Keratinocyte (primary cell): ENCODE data around the gene RNF17. TPM values are rescaled to one million over a fixed set of nuclear protein-coding genes. Genes with fewer than 3 reads are reported as not detected.

ENCODE experiments used
- DNase-seq: peaks from one replicate; pipeline ENCODE4 v3.0.0-alpha.2; 2011; ENCODE audit warnings: low read depth, missing footprints, low spot score
- FAIRE-seq: peaks from 2 replicates; lab custom pipeline; 2011; peaks lifted over from hg19 to GRCh38; lab: Jason Lieb, UNC
- H2AFZ ChIP-seq: 2 replicates; pipeline ENCODE4 v1.6.0; 2012; ENCODE audit warnings: low read length, control low read depth, inconsistent platforms; ENCODE audit not compliant: control insufficient read depth
- H3K27ac ChIP-seq: 2 replicates; pipeline ENCODE4 v1.5.1; 2011; ENCODE audit warnings: low read length; ENCODE audit not compliant: control insufficient read depth, insufficient read depth
- H3K27me3 ChIP-seq: 3 replicates; pipeline ENCODE4 v1.6.0; 2011; ENCODE audit warnings: low read length; ENCODE audit not compliant: control insufficient read depth, insufficient read depth; ENCODE audit errors: extremely low read depth
- H3K36me3 ChIP-seq, 2 experiments: 2 replicates in 1 of 2; 3 replicates in 1 of 2; pipeline ENCODE4 v1.5.1; 2011; ENCODE audit warnings: low read length in 2 of 2, mild to moderate bottlenecking in 1 of 2; ENCODE audit not compliant: control insufficient read depth in 2 of 2, insufficient read depth in 2 of 2; ENCODE audit errors: extremely low read depth in 1 of 2
- H3K4me1 ChIP-seq: 3 replicates; pipeline ENCODE4 v1.5.1; 2011; ENCODE audit warnings: low read length; ENCODE audit not compliant: control insufficient read depth, insufficient read depth; ENCODE audit errors: extremely low read depth
- H3K4me2 ChIP-seq: 3 replicates; pipeline ENCODE4 v1.6.0; 2011; ENCODE audit warnings: low read depth, low read length; ENCODE audit not compliant: control insufficient read depth, insufficient read depth; ENCODE audit errors: extremely low read depth
- H3K4me3 ChIP-seq, 3 experiments: fragments of 200-600 bp in 1 of 3; sonication (generic) in 1 of 3; 2 replicates in 2 of 3; 3 replicates in 1 of 3; pipeline ENCODE4 v1.5.1; 2011 to 2016; ENCODE audit warnings: low read length in 3 of 3, mild to moderate bottlenecking in 3 of 3, control low read depth in 2 of 3, inconsistent platforms in 1 of 3, low read depth in 1 of 3, mixed read lengths in 1 of 3, mixed run types in 1 of 3, moderate library complexity in 1 of 3; ENCODE audit not compliant: control insufficient read depth in 2 of 3, insufficient read depth in 2 of 3; ENCODE audit errors: extremely low read depth in 1 of 3
- H3K79me2 ChIP-seq: 2 replicates; pipeline ENCODE4 v1.6.0; 2012; ENCODE audit warnings: low read length; ENCODE audit not compliant: control insufficient read depth, insufficient read depth
- H3K9ac ChIP-seq: 3 replicates; pipeline ENCODE4 v1.6.0; 2011; ENCODE audit warnings: low read length; ENCODE audit not compliant: control insufficient read depth, insufficient read depth; ENCODE audit errors: extremely low read depth
- H3K9me1 ChIP-seq: 3 replicates; pipeline ENCODE4 v1.6.0; 2011; ENCODE audit warnings: low read length; ENCODE audit not compliant: control insufficient read depth, insufficient read depth; ENCODE audit errors: extremely low read depth
- H3K9me3 ChIP-seq: 2 replicates; pipeline ENCODE4 v1.5.1; 2012; ENCODE audit warnings: low read depth, low read length; ENCODE audit not compliant: control insufficient read depth
- H4K20me1 ChIP-seq: 3 replicates; pipeline ENCODE4 v1.6.0; 2011; ENCODE audit warnings: low read length; ENCODE audit not compliant: control insufficient read depth, insufficient read depth; ENCODE audit errors: extremely low read depth
- EZH2 ChIP-seq: IDR thresholded peaks from one replicate; pipeline ENCODE4 v1.6.1; 2012; ENCODE audit warnings: inconsistent platforms, mild to moderate bottlenecking, low read length, moderate library complexity
- dilution Hi-C: fragments of 300-500 bp; cut with MboI; formaldehyde crosslinking; loops from one replicate; pipeline ENCODE4 v1.7.0; 2020; ENCODE audit warnings: low sequenced_read_pairs; ENCODE audit not compliant: extremely low pct_ligation_motif_present
- polyA plus RNA-seq, 5 experiments: library from polyadenylated mRNA; depleted of rRNA in 3 of 5; stranded (reverse) in 3 of 5; stranded (forward) in 1 of 5; unstranded in 1 of 5; fragments of >200 nt; gene quantifications; 1 replicate in 1 of 5; 2 replicates in 3 of 5; 3 replicates in 1 of 5; pipeline versions ENCODE4 v1.2.1 to v1.2.3, GENCODE V29; 2011 to 2012; ENCODE audit warnings: missing spikeins in 2 of 5, low read depth in 1 of 5, low replicate concordance in 1 of 5
- TF ChIP-seq, protein P1 (sequence below), 3 experiments: IDR thresholded peaks in 1 of 3; conservative IDR thresholded peaks in 1 of 3; optimal IDR thresholded peaks in 1 of 3; 2 replicates in 2 of 3; 3 replicates in 1 of 3; pipeline versions ENCODE3 to v1.5.1; 2011; ENCODE audit warnings: low read length in 3 of 3, mild to moderate bottlenecking in 3 of 3, moderate library complexity in 2 of 3, control low read depth in 1 of 3, inconsistent platforms in 1 of 3; ENCODE audit not compliant: insufficient read depth in 2 of 3; ENCODE audit errors: extremely low read depth in 1 of 3

RNF17 gene
- polyA plus RNA-seq, 1 donor (not counting 4 experiments of a cell fraction or from before 2014, with no cell fraction given), result not detected

DNA sequence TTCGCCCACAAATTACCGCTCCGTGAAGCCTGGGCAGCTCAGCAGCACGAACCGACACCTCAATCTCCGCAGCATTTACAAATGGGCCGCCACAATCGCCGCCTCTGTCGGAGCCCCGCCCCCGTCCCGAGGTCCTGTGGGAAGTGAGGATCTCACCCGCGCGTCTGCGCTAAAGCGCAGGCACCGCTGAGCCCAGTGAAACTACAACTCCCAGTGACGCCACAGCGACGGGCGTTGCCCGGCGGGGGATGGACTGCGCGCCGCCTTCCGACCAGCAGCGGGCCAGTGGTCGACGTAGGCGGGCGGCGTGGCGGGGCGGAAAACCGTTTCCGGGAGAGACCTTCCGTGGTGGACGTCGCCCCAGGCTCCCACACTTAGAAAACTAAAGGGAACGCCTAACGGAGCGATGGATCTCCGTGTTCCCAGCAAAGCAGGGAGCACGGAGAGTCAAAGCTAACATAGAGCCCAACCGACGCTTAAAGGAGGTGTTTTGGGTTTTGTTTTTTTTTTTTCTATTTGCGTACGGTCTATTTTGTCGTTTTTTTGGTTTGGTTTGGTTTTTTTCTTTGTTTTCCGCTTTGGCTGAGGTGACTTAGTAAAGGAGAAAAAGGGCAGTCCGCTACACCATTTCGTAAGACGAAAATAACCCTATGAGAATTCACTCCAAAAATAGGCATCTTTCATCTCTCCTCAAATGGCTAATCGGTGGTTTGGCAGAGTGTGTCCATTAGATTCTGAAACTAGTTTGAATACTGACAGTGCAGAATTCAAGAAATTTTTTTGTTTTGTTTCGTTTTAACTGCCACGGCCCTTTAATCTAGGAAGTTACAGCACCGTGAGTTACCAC lies 159.0 kb downstream of the RNF17 start:
- H3K9me3 ChIP-seq, result no peaks in the 10 kb centered on the region
- FAIRE-seq (peak; percentile 75), DNase-seq (peak; percentile 49)
- peak overlapping the region; percentile 89 for H3K27ac ChIP-seq
- H3K9me1 ChIP-seq, result no peaks in the 10 kb centered on the region
- H3K4me3 ChIP-seq, result peak overlapping the region; percentile 82 to 98 (median 91)
- dilution Hi-C loops, result no loop called here
- no peak for TF ChIP-seq EZH2
- TF ChIP-seq, protein P1, sequence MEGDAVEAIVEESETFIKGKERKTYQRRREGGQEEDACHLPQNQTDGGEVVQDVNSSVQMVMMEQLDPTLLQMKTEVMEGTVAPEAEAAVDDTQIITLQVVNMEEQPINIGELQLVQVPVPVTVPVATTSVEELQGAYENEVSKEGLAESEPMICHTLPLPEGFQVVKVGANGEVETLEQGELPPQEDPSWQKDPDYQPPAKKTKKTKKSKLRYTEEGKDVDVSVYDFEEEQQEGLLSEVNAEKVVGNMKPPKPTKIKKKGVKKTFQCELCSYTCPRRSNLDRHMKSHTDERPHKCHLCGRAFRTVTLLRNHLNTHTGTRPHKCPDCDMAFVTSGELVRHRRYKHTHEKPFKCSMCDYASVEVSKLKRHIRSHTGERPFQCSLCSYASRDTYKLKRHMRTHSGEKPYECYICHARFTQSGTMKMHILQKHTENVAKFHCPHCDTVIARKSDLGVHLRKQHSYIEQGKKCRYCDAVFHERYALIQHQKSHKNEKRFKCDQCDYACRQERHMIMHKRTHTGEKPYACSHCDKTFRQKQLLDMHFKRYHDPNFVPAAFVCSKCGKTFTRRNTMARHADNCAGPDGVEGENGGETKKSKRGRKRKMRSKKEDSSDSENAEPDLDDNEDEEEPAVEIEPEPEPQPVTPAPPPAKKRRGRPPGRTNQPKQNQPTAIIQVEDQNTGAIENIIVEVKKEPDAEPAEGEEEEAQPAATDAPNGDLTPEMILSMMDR (optimal IDR thresholded peaks at IDR 0.05 in 1 of 3, IDR thresholded peaks at IDR 0.05 in 1 of 3, conservative IDR thresholded peaks at IDR 0.05 in 1 of 3; ENCODE audit: extremely low read depth in 1 of 3, insufficient read depth in 2 of 3, low read length in 3 of 3), result no peak
- H3K4me2 ChIP-seq, result peak overlapping the region; percentile 91
- no peaks in the 10 kb centered on the region for H3K36me3 ChIP-seq
- no peaks in the 10 kb centered on the region for H4K20me1 ChIP-seq
- peaks cover 15% of the 10 kb centered on the region for H3K4me1 ChIP-seq
- peak overlapping the region; percentile 87 for H3K9ac ChIP-seq
- H3K79me2 ChIP-seq, result peaks cover 39% of the 10 kb centered on the region
- peak overlapping the region; percentile 96 for H2AFZ ChIP-seq
- no peaks in the 10 kb centered on the region for H3K27me3 ChIP-seq

DNA sequence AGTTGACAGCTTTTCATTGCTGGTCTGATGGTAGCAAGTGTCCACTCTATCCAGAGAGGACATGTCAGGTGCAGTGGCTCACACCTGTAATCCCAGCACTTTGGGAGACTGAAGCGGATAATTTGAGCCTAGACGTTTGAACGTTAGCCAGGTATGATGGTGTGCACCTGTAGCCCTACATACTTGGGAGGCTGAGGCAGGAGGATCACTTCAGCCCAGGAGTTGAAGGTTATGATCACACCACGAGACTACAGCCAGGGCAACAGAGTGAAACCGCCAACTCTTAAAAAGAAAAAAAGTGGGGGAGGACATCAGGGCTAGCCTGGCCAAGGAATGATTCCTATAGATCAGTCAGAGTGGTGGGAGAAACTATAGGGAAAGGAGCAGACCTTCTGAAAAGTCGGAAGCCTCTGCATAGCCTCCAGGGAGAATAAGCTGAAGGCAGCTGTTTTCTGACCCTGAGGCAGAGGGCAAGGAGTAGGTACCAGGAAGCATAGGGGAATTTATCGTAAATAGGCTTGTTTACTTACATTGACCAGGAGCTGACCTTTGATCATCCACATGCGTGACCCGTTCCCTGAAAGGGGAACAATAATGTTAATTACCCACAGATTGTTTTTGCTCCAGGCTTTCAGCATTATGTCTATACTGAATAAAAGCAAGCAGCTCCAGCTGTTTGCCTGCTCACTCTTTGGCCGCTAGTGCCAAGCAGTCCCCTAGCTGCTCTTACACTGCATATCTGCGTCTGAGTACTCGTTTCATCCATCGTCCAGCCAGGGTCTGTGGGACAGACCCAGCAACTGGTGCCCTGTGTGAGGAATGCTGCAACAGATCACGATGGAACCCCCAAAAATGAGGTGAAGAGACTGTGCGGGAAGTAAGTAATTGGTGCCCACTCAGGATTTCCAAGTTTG lies 161.6 kb downstream of the RNF17 start:
- Histone ChIP-seq H3K9ac (no peak overlapping the region), H3K4me1 (peaks cover 15% of the 10 kb centered on the region), H3K27me3 (peaks cover 3% of the 10 kb centered on the region), H3K79me2 (peaks cover 19% of the 10 kb centered on the region), H3K27ac (no peak overlapping the region), H3K4me2 (no peak overlapping the region), H2AFZ (no peak overlapping the region), H3K9me3 (no peaks in the 10 kb centered on the region), H4K20me1 (no peaks in the 10 kb centered on the region), H3K4me3 (no peak overlapping the region), H3K36me3 (no peaks in the 10 kb centered on the region), H3K9me1 (no peaks in the 10 kb centered on the region)
- dilution Hi-C loops, result no loop called here
- DNase-seq (no peak), FAIRE-seq (no peak)
- TF ChIP-seq, protein P1 (optimal IDR thresholded peaks at IDR 0.05 in 1 of 3, IDR thresholded peaks at IDR 0.05 in 1 of 3, conservative IDR thresholded peaks at IDR 0.05 in 1 of 3; ENCODE audit: extremely low read depth in 1 of 3, insufficient read depth in 2 of 3, low read length in 3 of 3), result no peak
- TF ChIP-seq EZH2, result no peak
